GM12872 (cell line): ENCODE measurements around the gene SMAD5.

Experiments used
- CTCF ChIP-seq: IDR thresholded peaks from 3 replicates; pipeline ENCODE4 v1.5.1; 2011; ENCODE audit warnings: low read depth, mild to moderate bottlenecking, low read length, moderate library complexity; ENCODE audit not compliant: insufficient read depth

Gene SMAD5

GRCh38 chr5:136123236-136123768, 9.3 kb upstream of the SMAD5 start:
- TF ChIP-seq CTCF = no peak

- TF ChIP-seq CTCF = no peak
These were observed 5.1 kb upstream of the SMAD5 start for GRCh38 chr5:136127560-136127959.

- TF ChIP-seq CTCF = no peak
These were observed 4.2 kb upstream of the SMAD5 start for GRCh38 chr5:136128481-136128880.

GRCh38 chr5:136129445-136129844, 3.2 kb upstream of the SMAD5 start:
- TF ChIP-seq CTCF = no peak

GRCh38 chr5:136130581-136130980, 2.1 kb upstream of the SMAD5 start:
- TF ChIP-seq CTCF = no peak

GRCh38 chr5:136132087-136132486, 558 bp upstream of the SMAD5 start:
- no peak for TF ChIP-seq CTCF

GRCh38 chr5:136133222-136133921, 727 bp downstream of the SMAD5 start:
- no peak for TF ChIP-seq CTCF

GRCh38 chr5:136133922-136134379, 1.3 kb downstream of the SMAD5 start:
- no peak for TF ChIP-seq CTCF
